Fibroblast of skin of back (primary cell): ENCODE data around the gene CFAP410.

Source experiments
- DNase-seq: peaks from one replicate; pipeline ENCODE4 v3.0.0-alpha.2; 2013

Gene CFAP410

DNA sequence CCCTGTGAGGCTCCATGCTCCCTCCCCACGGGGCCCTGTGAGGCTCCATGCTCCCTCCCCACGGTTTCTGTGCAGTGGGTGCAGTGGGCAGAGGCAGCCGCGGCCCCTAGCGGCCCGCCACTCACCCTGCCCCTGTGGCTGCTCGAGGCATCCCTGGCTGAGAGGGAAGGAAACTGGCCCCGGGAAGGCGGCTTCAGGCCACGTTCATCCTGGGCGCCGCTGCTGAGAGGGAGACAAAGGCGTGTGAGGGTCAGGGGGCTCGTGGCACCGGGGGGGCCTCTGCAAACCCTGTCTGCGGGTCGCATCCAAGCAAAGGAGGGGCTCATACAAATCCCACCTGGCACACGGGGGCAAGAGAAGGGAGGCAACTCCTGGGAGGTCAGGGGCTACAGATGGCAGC, 8.5 kb downstream of the CFAP410 start:
- DNase-seq = no peak

DNA sequence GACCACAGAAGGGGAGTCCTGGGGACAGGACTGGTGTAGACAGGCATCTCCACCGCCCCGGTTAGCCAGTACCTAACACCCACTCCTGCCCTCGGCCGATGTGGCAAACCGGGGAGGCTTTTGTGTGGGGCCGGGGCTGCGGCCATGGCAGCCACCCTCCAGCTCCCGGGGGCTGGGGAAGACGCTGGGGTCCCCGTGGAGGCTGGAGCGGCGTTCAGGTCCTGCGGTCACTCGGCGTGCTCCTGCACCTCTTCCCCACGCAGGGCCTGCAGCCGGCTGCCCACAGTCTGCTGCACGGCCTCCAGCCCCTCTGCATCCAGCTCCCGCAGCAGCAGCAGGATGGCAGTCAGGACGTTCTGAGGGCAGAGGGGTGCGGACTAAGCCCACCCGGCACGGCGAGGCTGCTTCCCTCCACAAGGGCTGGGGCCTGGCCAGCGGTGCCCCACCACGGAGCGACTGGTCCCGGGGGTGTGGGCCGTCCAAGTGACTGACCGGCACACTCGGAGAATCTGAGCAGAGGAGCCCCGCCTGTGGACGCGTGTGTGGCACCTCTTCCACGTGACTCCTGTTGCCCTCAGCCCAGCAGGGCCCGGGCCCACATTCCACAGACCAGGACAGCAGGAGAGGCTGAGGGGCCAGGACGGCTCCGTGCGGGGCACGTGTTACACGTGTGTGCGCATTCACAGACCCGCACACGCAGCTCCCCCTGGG, 9.1 kb downstream of the CFAP410 start:
- DNase-seq = no peak

DNA sequence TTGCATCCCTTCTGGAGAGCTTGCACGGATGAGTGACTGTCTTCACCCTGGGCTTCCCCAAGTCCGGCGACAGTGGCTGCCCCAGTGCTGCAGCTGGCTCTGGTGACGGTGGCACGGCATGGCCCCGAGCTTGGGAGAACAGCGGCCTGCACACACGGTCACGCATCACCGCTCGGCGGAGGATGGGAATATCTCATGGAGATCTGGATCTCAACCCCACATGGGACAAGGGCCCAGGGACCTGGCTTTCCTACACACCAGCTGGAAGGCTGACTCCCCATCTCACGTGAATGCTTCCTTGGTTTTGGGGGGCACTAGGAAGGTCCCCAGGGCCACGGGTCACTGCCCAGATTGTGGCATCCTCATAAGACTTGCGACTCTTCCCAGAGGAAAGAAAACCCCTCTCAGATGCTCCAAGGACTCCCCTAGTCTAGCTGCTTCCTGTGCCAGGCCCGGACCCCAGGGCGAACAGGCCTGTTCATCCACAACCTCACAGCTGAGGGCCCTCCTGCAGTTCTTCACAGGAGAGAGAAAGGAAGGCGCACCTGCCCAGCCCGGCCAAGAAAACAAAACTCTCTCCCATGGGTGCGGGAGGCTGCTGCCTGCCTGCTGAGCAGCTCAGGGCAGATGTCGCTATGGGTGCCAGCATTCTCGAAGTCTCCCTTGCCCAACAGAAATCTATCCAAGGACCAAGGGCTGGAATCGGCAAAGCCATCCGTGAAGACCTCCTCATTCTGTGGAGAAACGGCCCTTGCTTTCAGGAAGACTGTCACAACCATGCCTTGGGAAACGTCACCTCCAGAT, 9.9 kb downstream of the CFAP410 start:
- no peak for DNase-seq

DNA sequence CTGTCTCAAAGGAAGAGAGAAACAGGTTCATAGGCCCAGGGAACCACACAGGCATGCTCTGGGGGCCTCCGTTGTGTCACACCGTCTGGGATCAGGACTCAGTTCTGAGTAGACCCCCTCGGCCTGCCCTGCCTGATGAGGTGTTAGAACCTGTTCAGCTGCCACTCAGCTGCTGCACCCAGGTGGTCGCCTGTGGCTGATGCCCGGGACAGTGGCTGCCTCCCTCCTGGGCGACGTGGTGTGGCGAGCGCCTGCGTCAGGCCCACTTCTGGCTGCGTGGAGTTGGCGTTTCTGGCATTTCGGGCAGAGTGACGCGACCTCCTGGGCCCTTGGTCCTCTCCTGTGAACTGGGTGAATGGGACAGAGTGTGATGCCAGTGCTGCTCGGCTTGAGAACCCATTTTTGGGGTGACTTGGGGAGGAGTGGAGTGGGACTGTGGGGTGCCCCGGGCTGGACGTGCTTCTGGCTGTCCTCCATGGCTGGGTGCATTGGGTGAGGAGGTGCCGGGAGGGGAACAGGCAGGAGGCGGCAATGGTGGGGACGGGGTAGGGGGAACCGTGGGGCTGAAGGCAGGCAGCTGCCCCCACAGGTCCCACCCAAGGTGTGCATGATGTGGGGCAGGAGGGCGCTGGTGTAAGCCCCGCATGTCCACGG, 10.8 kb downstream of the CFAP410 start:
- DNase-seq = no peak

DNA sequence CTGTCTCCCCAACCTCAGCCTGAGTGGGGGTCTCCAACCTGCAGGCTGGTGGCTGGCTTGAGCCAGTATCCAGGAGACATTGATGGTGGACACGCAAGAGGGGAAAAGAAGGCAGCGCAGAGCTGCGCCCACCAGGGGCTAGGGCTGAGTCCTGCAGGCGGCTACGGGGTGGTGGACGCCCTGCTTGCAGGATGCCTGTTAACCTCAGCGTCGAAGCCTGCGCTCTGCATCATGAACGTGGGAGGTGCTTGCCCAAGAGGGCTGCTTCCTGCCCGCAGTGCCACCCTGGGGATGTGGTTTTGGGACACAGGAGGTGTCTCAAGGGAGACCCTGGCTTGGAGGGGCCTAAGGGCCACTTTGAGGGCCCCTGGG, 11.6 kb downstream of the CFAP410 start:
- no peak for DNase-seq

DNA sequence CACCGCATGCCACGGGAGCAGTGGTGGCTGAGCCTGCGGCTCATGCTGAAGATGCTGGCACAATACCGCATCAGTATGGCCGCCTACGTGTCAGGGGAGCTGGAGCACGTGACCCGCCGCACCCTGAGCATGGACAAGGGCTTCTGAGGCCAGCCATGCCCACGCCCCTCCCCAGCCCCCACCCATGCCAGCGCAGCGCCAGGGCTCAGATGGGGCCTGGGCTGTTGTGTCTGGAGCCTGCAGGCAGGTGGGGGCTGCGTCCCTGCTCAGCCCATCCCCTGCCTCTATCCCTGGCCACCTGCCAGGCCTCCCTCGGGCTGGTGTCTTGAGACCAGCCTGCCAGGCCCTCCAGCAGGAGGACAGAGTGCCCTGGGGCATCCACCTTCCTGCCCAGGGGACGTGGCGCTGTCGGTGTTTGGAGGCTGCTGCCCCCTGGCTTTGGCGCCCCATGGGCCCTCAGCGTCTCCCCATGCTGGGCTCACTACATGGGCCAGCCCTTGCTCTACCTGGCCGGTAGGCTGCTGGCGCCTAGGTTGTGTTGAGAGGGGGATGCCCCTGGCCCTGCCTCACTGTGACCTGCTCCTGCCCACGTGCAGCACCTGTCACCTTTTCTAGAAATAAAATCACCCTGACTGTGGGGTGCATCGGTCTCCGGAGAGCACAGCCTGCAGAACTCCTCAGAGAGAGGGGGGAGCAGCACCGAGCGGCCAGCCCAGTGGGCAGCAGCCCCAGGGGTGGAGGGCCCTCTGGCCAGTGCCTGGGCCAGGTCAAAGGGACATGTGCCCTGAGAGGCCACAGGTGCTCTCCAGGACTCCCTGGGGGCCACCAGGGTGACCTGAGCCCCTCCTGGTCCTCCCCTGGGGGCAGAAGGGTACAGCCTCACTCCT, 12.2 kb downstream of the CFAP410 start:
- no peak for DNase-seq

DNA sequence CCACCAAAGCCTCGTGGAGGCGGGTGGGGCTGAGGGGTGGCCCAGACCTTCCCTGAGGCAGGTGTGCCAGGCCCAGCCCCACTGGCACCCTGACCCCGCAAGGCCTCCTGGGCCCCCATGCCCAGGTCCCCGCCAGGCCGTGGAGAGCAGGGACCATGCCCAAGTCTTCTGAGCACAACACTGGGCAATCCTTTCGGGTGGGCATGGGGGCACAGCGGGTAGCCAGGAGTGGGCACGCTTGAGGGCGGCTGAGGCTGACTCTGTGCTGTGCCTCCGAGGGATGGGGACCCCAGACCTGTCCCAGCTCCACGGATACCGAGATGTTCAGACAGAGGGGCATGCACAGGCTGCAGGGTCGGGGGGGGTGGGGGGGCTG, 12.9 kb downstream of the CFAP410 start:
- no peak for DNase-seq

DNA sequence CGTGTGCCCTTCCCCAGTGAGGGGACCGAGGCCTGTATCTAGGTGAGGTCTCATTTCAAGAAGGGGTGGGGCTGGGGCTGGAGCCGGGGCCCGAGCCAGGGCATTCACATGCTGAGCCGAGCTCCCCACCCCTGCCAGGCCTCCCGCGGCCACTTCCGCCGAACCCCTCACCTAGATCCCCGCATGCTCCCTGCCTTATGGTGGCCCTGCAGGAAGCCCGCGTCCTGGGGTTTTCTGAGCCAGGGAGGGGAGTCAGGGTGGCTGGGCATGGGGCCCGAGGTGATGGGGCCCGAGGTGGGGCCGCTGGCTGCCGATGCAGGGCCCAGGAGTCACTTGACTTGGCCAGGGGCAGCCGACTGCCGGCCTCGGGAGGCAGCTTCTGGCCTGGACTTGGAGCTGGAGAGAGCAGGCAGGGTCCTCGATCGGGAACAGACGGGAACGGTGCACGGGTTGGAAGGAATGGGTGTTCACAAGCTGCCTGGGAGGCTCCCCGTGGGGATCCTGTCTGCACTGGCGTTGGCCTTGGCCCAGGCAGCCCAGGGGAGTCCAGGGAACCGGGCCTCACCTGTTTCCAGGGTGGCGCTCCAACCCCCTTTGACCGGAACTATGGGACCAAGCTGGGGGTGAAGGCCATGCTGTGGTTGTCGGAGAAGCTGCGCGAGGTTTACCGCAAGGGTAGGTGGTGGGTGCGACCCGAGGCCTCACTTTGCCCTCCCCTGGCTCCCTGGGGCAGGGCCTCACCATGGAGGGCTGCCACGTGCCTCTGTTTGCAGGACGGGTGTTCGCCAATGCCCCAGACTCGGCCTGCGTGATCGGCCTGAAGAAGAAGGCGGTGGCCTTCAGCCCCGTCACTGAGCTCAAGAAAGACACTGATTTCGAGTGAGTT, 13.6 kb downstream of the CFAP410 start:
- no peak for DNase-seq

DNA sequence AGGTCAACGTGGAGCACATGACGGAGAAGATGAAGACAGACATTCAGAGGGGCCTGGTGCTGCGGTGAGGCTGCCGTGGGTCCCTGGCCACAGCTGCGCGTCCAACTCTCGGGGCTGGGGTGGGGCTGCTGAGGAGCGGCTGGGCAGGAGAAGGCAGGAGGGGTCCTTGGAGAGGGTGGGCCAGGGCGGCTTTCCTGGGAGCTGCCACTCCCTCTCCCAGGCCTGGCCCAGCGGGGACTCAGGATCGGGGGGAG, 14.4 kb downstream of the CFAP410 start:
- no peak for DNase-seq

DNA sequence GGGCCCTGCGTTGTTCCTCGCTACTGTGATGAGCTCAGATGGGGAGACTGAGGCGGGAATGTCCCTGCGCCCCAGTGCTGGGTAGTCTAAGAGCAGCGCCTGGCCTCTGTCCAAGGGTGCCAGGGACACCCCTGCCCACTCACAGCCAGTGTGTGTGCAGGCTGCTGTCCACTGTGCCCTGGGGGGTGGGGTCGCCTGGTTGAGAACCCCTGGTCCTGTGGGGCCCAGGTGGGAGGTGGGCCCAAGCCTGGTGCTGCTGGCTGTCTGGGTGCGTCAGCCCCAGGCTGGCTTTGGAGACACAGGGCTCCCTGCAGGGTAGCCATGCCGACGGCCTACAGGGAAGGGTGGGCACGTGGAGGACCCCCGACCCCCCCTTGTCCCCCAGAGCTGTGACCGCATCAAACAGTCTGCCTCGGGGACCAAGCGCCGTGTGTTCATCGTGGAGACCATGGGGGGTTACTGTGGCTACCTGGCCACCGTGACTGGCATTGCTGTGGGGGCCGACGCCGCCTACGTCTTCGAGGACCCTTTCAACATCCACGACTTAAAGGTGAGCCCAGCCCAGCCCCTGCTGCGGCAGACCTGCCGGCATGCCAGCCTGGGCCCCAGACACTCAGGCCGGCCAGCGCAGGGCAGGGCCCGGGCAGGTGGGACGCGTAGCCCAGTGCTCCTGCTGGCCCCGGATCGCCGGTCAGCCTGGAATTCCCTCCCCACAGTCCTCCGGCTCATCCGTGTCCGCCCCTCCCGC, 14.9 kb downstream of the CFAP410 start:
- DNase-seq = no peak

DNA sequence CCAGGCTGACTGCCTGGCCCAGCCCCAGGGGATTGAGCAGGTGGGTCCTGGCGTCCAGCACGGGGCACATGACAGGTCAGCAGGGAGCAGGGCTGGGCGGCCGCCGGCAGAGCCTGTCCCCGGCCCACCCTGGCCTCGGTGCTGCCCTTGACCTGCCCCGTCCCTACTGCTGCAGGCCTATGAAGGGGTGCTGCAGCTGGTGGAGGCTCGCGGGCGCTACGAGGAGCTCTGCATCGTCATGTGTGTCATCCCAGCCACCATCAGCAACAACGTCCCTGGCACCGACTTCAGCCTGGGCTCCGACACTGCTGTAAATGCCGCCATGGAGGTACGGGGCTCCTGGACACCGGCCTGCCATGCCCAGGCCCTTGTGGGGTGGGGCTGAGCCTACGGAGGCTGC, 15.6 kb downstream of the CFAP410 start:
- no peak for DNase-seq

DNA sequence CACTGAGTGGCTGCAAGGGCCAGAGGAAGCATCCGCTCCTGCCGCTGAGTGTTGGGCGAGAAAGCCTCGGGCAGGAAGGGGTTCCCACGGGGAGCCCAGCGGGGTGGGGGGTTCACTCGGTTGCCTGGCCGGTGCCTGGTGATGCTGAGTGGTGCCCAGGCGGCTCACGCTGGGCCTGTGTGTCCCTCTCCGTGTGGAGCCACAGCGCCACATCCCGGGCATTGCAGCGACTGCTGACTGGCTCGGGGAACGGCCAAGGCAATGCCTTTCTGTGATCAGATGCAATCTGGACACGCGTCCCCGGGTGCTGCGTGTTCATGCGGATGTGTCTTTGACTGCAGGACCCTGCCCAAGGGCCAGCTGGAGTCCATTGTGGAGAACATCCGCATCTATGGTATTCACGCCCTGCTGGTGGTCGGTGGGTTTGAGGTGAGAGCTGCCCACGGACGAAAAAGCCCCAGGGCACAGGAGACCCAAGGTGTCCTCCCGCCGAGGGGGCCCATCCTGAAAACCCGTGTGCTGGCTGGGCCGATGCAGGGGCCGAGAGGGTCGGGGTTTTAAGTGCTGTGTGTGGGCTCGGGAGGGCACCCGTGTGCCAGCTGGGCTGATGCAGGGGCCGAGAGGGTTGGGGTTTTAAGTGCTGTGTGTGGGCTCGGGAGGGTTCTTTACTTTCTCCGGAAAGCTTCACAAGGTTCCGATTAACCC, 16.4 kb downstream of the CFAP410 start:
- DNase-seq = no peak

DNA sequence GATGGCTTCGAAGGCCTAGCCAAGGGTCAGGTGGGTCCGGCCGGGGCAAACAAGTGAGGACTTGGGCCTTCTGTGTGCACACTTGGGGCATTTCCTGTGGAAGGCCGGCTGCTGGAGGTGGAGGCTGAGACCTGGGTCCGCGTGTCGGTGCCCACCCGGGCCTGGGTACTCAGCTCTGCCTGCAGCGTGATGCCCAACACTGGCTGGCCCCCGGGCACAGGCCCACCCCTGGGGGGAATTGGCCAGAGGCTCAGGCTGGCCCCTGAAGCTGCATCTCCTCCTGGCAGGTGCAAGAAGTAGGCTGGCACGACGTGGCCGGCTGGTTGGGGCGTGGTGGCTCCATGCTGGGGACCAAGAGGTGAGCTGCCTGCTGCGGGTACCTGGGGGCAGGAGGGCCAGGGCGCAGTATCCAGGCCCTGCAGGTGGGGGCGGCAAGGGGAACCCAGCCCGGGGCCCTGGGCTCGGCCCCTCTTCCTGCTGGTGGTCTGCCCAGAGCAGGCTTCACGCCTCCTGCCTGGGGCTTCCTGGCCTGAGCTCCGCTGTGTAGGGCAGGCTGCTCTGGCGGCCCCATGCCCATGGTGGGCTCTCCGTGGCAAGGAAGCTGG, 17.2 kb downstream of the CFAP410 start:
- DNase-seq = no peak

DNA sequence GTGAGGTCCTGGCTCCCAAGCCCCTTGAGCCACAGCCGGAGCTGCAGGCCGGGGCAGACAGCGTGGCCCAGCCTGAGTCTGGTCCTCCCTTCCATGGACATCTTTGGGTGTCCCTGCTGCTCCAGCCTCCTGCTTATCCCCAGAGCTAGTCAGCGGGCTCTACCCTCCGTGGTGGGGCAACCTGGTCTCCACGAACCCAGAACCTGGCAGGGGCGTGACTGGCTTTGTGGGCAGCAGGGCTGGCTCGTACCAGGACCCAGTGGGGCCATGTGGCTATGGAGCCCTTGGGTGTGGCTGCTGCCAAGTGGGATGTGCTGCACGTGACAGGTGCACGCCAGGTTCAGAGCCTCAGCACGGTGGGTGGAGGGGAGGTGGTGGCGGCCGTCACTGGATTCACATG, 18.3 kb downstream of the CFAP410 start:
- DNase-seq = no peak

DNA sequence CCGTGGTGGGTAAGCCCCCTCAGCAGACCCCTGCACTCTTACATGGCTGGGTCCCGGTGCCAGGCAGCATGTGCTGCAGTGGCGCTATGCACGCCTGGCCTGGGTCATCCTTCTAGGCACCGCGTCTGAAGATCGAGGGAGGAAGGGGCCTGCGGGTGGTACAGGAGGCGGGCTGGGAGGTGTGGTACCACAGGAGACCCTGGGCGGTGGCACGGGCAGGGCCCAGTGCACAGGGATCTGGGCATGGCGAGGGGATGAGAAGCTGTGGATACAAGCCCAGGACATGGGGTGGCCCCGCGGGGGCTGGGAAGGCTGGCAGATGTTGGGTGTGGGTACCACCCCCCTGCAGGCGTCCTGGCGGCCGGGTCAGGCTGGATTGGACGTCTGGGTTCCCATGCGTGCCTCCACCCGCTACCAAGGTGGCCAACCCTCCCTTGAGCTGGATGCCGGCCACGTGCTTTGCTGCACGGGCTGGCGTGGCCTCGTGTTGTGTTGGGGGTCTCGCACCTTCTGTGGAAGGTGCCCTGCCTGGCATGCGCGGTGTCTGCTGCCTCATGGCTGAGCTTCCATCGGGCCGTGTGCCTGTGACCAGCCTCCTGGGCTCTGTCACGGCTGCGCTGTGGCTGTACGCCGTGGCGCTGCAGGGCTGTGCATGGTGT, 19.7 kb downstream of the CFAP410 start:
- DNase-seq = no peak

DNA sequence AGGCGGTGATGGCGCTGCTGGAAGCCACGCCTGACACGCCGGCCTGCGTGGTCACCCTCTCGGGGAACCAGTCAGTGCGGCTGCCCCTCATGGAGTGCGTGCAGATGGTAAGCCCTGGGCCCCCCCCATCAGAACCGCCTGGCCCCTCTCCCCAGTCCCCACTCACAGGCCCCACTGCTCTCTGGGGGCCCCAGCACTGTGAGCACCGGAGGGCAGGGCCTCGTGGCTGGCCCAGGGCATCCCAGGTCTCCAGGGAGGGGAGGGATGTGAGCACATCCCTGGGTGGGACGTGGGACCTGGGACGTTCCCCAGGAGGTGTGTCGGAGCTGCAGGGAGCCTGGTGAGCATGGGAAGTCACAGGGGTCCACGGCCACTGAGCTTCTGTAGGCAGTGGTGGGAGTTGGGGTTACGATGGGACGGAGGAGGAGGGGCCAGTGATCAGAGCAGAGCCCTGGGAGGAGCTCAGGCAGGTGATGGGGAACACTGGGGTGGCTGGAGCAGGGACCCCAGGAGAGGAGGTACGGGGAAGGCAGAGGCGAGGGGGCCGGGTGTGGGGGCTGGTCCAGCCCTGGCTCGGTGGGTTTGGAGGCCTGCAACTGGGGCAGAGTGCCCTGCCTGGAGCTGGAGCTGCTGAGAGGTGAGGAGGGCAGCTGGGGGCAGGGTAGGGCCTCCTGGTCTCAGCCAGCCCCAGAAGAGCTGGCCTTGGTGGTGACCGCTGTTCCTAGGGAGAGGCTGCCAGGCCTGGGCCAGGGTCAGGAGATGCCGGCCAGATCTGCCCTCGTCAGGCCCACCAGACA, 20.5 kb downstream of the CFAP410 start:
- no peak for DNase-seq

DNA sequence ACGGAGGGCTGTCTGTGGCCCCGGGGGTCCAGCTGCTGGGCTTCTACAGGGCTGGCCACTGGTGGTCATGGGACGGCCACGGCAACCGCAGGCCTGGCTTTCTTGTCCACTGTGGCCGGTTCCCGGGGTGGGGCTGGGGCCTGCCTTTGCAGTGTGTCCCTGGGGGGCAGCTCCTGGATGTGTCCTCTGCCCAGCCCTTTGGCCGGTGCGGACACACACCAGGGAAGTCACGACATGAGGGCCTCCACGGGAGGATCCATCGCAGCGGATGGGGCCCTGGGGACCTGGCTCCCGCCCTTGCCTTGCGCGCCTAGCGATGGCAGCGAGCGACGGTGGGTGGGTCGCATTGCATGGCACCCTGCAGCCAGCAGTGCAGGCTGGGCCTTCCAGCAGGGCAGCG, 21.3 kb downstream of the CFAP410 start:
- no peak for DNase-seq

DNA sequence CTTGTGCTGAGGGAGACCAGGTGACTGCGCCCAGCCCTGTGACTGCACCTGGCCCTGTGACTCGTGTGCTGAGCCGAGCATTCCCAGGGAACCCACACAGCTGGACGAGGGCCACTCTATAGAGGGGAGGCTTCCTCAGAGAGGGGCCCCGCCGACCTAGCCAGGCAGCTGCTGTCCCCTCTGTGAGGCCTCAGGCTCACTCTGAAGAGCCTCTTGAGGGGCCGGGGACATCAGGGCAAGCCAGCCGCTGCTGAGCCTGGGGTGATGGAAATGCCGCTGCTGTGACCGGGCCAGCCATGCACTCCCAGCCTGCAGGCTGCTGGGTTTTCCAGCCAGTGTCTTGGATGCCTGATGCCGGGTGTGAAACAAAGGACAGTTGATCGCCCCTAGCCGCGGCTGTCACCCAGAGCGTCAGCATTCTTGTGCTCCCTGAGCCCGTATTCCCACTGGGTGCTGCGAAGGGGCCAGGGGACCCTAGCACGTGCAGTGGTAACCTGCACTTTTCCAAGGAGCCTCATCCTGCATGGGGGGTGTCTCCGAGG, 21.9 kb downstream of the CFAP410 start:
- no peak for DNase-seq
